Activated CD4-positive, alpha-beta T cell treated with anti-CD3 and anti-CD28 coated beads, Interleukin-2, Interleukin-4, amounts not matched to agents 100 ng/mL and 50 ng/mL, durations not matched to agents 16 hours and 8 hours (primary cell): ENCODE measurements around the gene CAMTA1.

Source experiments
- DNase-seq: peaks from one replicate; pipeline ENCODE4 v3.0.0-alpha.2; 2020; ENCODE audit warnings: low spot score

CAMTA1 gene

GRCh38 chr1:6850537-6850936 lies 65.3 kb downstream of the CAMTA1 start:
- DNase-seq = no peak

GRCh38 chr1:6852136-6852890 lies 67.1 kb downstream of the CAMTA1 start:
- DNase-seq = no peak

- no peak for DNase-seq
Measured at GRCh38 chr1:6854166-6854565, 68.9 kb downstream of the CAMTA1 start.

GRCh38 chr1:6857831-6858230 lies 72.6 kb downstream of the CAMTA1 start:
- DNase-seq = no peak

- DNase-seq = no peak
Measured at GRCh38 chr1:6858596-6858995, 73.3 kb downstream of the CAMTA1 start.

GRCh38 chr1:6859415-6860343 lies 74.4 kb downstream of the CAMTA1 start:
- DNase-seq = no peak

GRCh38 chr1:6860401-6860800 lies 75.1 kb downstream of the CAMTA1 start:
- no peak for DNase-seq

GRCh38 chr1:6861075-6861724 lies 75.9 kb downstream of the CAMTA1 start:
- DNase-seq = no peak

- no peak for DNase-seq
Measured at GRCh38 chr1:6862906-6863305, 77.7 kb downstream of the CAMTA1 start.

- DNase-seq = no peak
Measured at GRCh38 chr1:6864166-6864565, 78.9 kb downstream of the CAMTA1 start.

GRCh38 chr1:6866825-6867224 lies 81.6 kb downstream of the CAMTA1 start:
- DNase-seq = no peak

- DNase-seq = no peak
Measured at GRCh38 chr1:6867321-6867720, 82.1 kb downstream of the CAMTA1 start.

- no peak for DNase-seq
Measured at GRCh38 chr1:6867729-6868659, 82.7 kb downstream of the CAMTA1 start.

- no peak for DNase-seq
Measured at GRCh38 chr1:6868660-6869380, 83.6 kb downstream of the CAMTA1 start.

GRCh38 chr1:6869545-6869944 lies 84.3 kb downstream of the CAMTA1 start:
- DNase-seq = no peak

GRCh38 chr1:6870086-6870485 lies 84.8 kb downstream of the CAMTA1 start:
- no peak for DNase-seq

GRCh38 chr1:6870571-6870970 lies 85.3 kb downstream of the CAMTA1 start:
- DNase-seq = no peak

GRCh38 chr1:6871300-6871972 lies 86.2 kb downstream of the CAMTA1 start:
- DNase-seq = no peak

- DNase-seq = peak; percentile 10
Measured at GRCh38 chr1:6872573-6873261, 87.5 kb downstream of the CAMTA1 start.
